Upper lobe of left lung (tissue), 4 donors: ENCODE measurements around the gene FOXL3.

Experiments used
- POLR2AphosphoS5 ChIP-seq, 2 donors: sonication (generic); formaldehyde crosslinking; IDR thresholded peaks; one replicate each; pipeline ENCODE4 v1.5.1; 2017; ENCODE audit warnings: antibody characterized with exemption in 2 of 2
- TF ChIP-seq, protein P1 (sequence below), 6 experiments: fragments of 450-650 bp in 4 of 6; fragments of 200-600 bp in 2 of 6; sonication (generic) in 2 of 6; IDR thresholded peaks; one replicate each; pipeline ENCODE4 v1.5.1; 2016 to 2019; ENCODE audit warnings: antibody characterized with exemption in 6 of 6

DNA sequence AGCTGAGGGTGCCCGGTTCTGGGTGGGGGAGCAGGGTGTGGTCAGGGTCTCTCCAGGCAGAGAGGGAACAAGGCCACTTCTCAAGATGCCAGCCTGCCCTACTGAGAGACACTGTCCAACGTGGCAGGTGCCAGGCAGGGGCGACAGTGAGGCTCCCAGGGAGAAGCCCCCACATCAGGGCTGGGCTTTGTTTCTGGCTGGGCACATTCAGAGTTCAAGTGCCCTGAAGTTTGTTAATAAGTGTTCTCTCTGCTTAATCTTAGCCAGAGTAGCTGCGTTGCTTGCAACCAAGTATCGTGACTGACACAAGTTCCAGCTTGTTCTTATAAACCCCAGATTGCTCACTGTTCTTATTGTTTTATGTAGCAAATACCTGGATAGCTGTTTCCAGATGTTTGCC is 21.8 kb downstream of the FOXL3 start:
- TF ChIP-seq, protein P1, sequence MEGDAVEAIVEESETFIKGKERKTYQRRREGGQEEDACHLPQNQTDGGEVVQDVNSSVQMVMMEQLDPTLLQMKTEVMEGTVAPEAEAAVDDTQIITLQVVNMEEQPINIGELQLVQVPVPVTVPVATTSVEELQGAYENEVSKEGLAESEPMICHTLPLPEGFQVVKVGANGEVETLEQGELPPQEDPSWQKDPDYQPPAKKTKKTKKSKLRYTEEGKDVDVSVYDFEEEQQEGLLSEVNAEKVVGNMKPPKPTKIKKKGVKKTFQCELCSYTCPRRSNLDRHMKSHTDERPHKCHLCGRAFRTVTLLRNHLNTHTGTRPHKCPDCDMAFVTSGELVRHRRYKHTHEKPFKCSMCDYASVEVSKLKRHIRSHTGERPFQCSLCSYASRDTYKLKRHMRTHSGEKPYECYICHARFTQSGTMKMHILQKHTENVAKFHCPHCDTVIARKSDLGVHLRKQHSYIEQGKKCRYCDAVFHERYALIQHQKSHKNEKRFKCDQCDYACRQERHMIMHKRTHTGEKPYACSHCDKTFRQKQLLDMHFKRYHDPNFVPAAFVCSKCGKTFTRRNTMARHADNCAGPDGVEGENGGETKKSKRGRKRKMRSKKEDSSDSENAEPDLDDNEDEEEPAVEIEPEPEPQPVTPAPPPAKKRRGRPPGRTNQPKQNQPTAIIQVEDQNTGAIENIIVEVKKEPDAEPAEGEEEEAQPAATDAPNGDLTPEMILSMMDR (IDR thresholded peaks at IDR 0.05), result no peak
- no peak for TF ChIP-seq POLR2AphosphoS5 (IDR thresholded peaks at IDR 0.05)
